CD4-positive, CD25-positive, alpha-beta regulatory T cell (primary cell): ENCODE results near the gene SLC9A9. TPM values are rescaled to one million over a fixed set of nuclear protein-coding genes. Genes with fewer than 3 reads are reported as not detected.
"Not testable (repeated sequence)": the region's sequence is repeated elsewhere in the genome, so short reads cannot be mapped to it uniquely, and the experiment has no call there.

Source experiments
- ATAC-seq, 2 donors: fragments of 150-1000 bp; cut with Tn5 transposase; one replicate each; pipeline ENCODE4 v1.10.0; 2021; ENCODE audit warnings: low read depth in 2 of 2, moderate number of reproducible peaks in 2 of 2, moderate library complexity in 1 of 2
- DNase-seq, 3 donors: peaks; one replicate each; pipeline versions ENCODE4 v3.0.0 to v3.0.0-alpha.2; 2012 to 2022; ENCODE audit warnings: mixed read lengths in 1 of 3
- H3K27ac ChIP-seq: one replicate; pipeline ENCODE4 v1.7.0; 2013; ENCODE audit warnings: mild to moderate bottlenecking, low read length; ENCODE audit not compliant: insufficient read depth, poor library complexity, severe bottlenecking
- H3K27me3 ChIP-seq: one replicate; pipeline ENCODE4 v1.7.0; 2013; ENCODE audit warnings: low read length; ENCODE audit not compliant: control insufficient read depth, insufficient read depth
- H3K36me3 ChIP-seq: one replicate; pipeline ENCODE4 v1.7.0; 2013; ENCODE audit warnings: mild to moderate bottlenecking, low read length, moderate library complexity; ENCODE audit not compliant: control insufficient read depth, insufficient read depth
- H3K4me1 ChIP-seq: 2 replicates; pipeline ENCODE4 v1.7.0; 2013; ENCODE audit warnings: mild to moderate bottlenecking, low read length; ENCODE audit not compliant: insufficient read depth, control insufficient read depth, poor library complexity, severe bottlenecking
- H3K4me3 ChIP-seq: one replicate; pipeline ENCODE4 v1.7.0; 2013; ENCODE audit warnings: low read depth, mild to moderate bottlenecking, low read length, moderate library complexity
- H3K9me3 ChIP-seq, 2 experiments: 1 replicate in 1 of 2; 2 replicates in 1 of 2; pipeline ENCODE4 v1.7.0; 2013; ENCODE audit warnings: low read length in 2 of 2, mild to moderate bottlenecking in 1 of 2, moderate library complexity in 1 of 2; ENCODE audit not compliant: control insufficient read depth in 2 of 2
- H3K27ac Mint-ChIP-seq, 3 donors: one replicate each; pipeline ENCODE4 v1.8.0; 2020 to 2022; ENCODE audit warnings: mild to moderate bottlenecking in 3 of 3, mixed read lengths in 3 of 3, moderate library complexity in 2 of 3
- H3K27me3 Mint-ChIP-seq: one replicate; pipeline ENCODE4 v1.8.0; 2022; ENCODE audit warnings: mild to moderate bottlenecking, mixed read lengths
- H3K36me3 Mint-ChIP-seq: one replicate; pipeline ENCODE4 v1.8.0; 2020; ENCODE audit warnings: mixed read lengths
- H3K4me1 Mint-ChIP-seq, 4 donors: one replicate each; pipeline ENCODE4 v1.8.0; 2020 to 2022; ENCODE audit warnings: mixed read lengths in 4 of 4, mild to moderate bottlenecking in 1 of 4
- H3K4me3 Mint-ChIP-seq, 4 donors: one replicate each; pipeline ENCODE4 v1.8.0; 2020 to 2022; ENCODE audit warnings: mild to moderate bottlenecking in 4 of 4, mixed read lengths in 4 of 4, moderate library complexity in 3 of 4
- H3K9me3 Mint-ChIP-seq, 7 donors: one replicate each; pipeline ENCODE4 v1.8.0; 2020 to 2022; ENCODE audit warnings: mixed read lengths in 7 of 7, mild to moderate bottlenecking in 3 of 7, moderate library complexity in 2 of 7
- polyA plus RNA-seq, 4 donors: library from polyadenylated mRNA; unstranded; fragments of 300-500 nt; fragmentation: Illumina TruSeq; gene quantifications; one replicate each; pipeline ENCODE4 v1.2.3, GENCODE V29; 2021
- total RNA-seq: library from RNA; stranded (reverse); gene quantifications from one replicate; pipeline ENCODE4 v1.2.3, GENCODE V29; 2022

The SLC9A9 gene
- total and polyA plus RNA-seq, 5 donors from 2014 or later = 31.7 to 49.3 (median 46.4) TPM

- Histone ChIP-seq H3K36me3 (no peaks in the 10 kb centered on the region), H3K4me1 (no peaks in the 10 kb centered on the region), H3K9me3 (no peaks in the 10 kb centered on the region), H3K27ac (no peak overlapping the region), H3K27me3 (no peaks in the 10 kb centered on the region), H3K4me3 (no peak overlapping the region)
- peak overlapping the region in 1 of 3 donors; percentile 16 for H3K27ac Mint-ChIP-seq
- peaks cover 7% of the 10 kb centered on the region for H3K36me3 Mint-ChIP-seq
- peaks cover 0 to 20% (median 3%) of the 10 kb centered on the region in 4 donors for H3K4me1 Mint-ChIP-seq
- no peak for DNase-seq
- H3K4me3 Mint-ChIP-seq = no peak overlapping the region
- peaks cover 0 to 4% (median 0%) of the 10 kb centered on the region in 7 donors for H3K9me3 Mint-ChIP-seq
- H3K27me3 Mint-ChIP-seq = no peaks in the 10 kb centered on the region
- ATAC-seq = no peak
Measured at GRCh38 chr3:143280984-143281383, 567.3 kb downstream of the SLC9A9 start.

GRCh38 chr3:143279567-143279966 is 568.7 kb downstream of the SLC9A9 start:
- peaks cover 0 to 20% (median 6%) of the 10 kb centered on the region in 4 donors for H3K4me1 Mint-ChIP-seq
- H3K27ac Mint-ChIP-seq, H3K4me3 Mint-ChIP-seq, H3K9me3 Mint-ChIP-seq, ATAC-seq, H3K36me3 ChIP-seq, H3K4me1 ChIP-seq, H3K27ac ChIP-seq, H3K9me3 ChIP-seq, H3K4me3 ChIP-seq, H3K27me3 Mint-ChIP-seq, H3K27me3 ChIP-seq, DNase-seq: not testable (repeated sequence)
- peaks cover 13% of the 10 kb centered on the region for H3K36me3 Mint-ChIP-seq

- Histone ChIP-seq H3K4me1 (no peaks in the 10 kb centered on the region), H3K27me3 (no peaks in the 10 kb centered on the region)
Measured at GRCh38 chr3:143278721-143279120, 569.5 kb downstream of the SLC9A9 start.

GRCh38 chr3:143277531-143277930 is 570.7 kb downstream of the SLC9A9 start:
- H3K4me1 ChIP-seq = no peaks in the 10 kb centered on the region
- no peaks in the 10 kb centered on the region for H3K27me3 Mint-ChIP-seq
- H3K27ac Mint-ChIP-seq = peak overlapping the region in 1 of 3 donors; percentile 31

More at GRCh38 chr3:143278721-143279120, 569.5 kb downstream of the SLC9A9 start:
- Histone ChIP-seq H3K9me3 (no peaks in the 10 kb centered on the region), H3K27ac (no peak overlapping the region), H3K36me3 (no peaks in the 10 kb centered on the region), H3K4me3 (no peak overlapping the region)
- DNase-seq = no peak
- peaks cover 0 to 20% (median 6%) of the 10 kb centered on the region in 4 donors for H3K4me1 Mint-ChIP-seq
- ATAC-seq = no peak
- no peak overlapping the region for H3K4me3 Mint-ChIP-seq
- H3K9me3 Mint-ChIP-seq = peaks cover 0 to 4% (median 0%) of the 10 kb centered on the region in 7 donors
- H3K27me3 Mint-ChIP-seq = no peaks in the 10 kb centered on the region
- no peak overlapping the region for H3K27ac Mint-ChIP-seq
- peaks cover 13% of the 10 kb centered on the region for H3K36me3 Mint-ChIP-seq

GRCh38 chr3:143276592-143276991 is 571.7 kb downstream of the SLC9A9 start:
- peaks cover 10% of the 10 kb centered on the region for H3K36me3 Mint-ChIP-seq
- H3K9me3 ChIP-seq = no peaks in the 10 kb centered on the region
- no peaks in the 10 kb centered on the region for H3K36me3 ChIP-seq
- ATAC-seq (no peak), DNase-seq (no peak)
- H3K27ac ChIP-seq = no peak overlapping the region
- H3K4me3 ChIP-seq = no peak overlapping the region
- peaks cover 0 to 2% (median 0%) of the 10 kb centered on the region in 7 donors for H3K9me3 Mint-ChIP-seq
- H3K27ac Mint-ChIP-seq = no peak overlapping the region
- H3K4me1 ChIP-seq = no peaks in the 10 kb centered on the region
- peaks cover 0 to 16% (median 6%) of the 10 kb centered on the region in 4 donors for H3K4me1 Mint-ChIP-seq
- no peaks in the 10 kb centered on the region for H3K27me3 ChIP-seq
- H3K4me3 Mint-ChIP-seq = no peak overlapping the region
- no peaks in the 10 kb centered on the region for H3K27me3 Mint-ChIP-seq

More at GRCh38 chr3:143277531-143277930, 570.7 kb downstream of the SLC9A9 start:
- H3K36me3 Mint-ChIP-seq = peaks cover 10% of the 10 kb centered on the region
- Histone ChIP-seq H3K4me3 (no peak overlapping the region), H3K27me3 (no peaks in the 10 kb centered on the region), H3K36me3 (no peaks in the 10 kb centered on the region), H3K9me3 (no peaks in the 10 kb centered on the region), H3K27ac (no peak overlapping the region)
- DNase-seq = no peak
- H3K9me3 Mint-ChIP-seq = peaks cover 0 to 4% (median 0%) of the 10 kb centered on the region in 7 donors
- peaks cover 0 to 20% (median 6%) of the 10 kb centered on the region in 4 donors for H3K4me1 Mint-ChIP-seq
- no peak overlapping the region for H3K4me3 Mint-ChIP-seq
- no peak for ATAC-seq

GRCh38 chr3:143273975-143274690 is 574.1 kb downstream of the SLC9A9 start:
- H3K4me3 ChIP-seq = no peak overlapping the region
- DNase-seq (no peak), ATAC-seq (no peak)
- peaks cover 7% of the 10 kb centered on the region for H3K36me3 Mint-ChIP-seq
- peaks cover 0 to 13% (median 6%) of the 10 kb centered on the region in 4 donors for H3K4me1 Mint-ChIP-seq
- no peaks in the 10 kb centered on the region for H3K36me3 ChIP-seq
- no peaks in the 10 kb centered on the region for H3K9me3 ChIP-seq
- H3K4me1 ChIP-seq = no peaks in the 10 kb centered on the region
- H3K27me3 Mint-ChIP-seq = no peaks in the 10 kb centered on the region
- H3K4me3 Mint-ChIP-seq = no peak overlapping the region
- H3K27ac ChIP-seq = no peak overlapping the region
- no peaks in the 10 kb centered on the region for H3K9me3 Mint-ChIP-seq
- H3K27ac Mint-ChIP-seq = no peak overlapping the region
- no peaks in the 10 kb centered on the region for H3K27me3 ChIP-seq

- H3K4me3 ChIP-seq = no peak overlapping the region
- Mint-ChIP-seq H3K4me3 (no peak overlapping the region), H3K9me3 (no peaks in the 10 kb centered on the region), H3K27me3 (no peaks in the 10 kb centered on the region), H3K27ac (no peak overlapping the region), H3K36me3 (peaks cover 21% of the 10 kb centered on the region), H3K4me1 (peaks cover 0 to 5% (median under 1%) of the 10 kb centered on the region in 4 donors)
- H3K4me1 ChIP-seq = no peaks in the 10 kb centered on the region
- no peaks in the 10 kb centered on the region for H3K27me3 ChIP-seq
- DNase-seq (no peak), ATAC-seq (no peak)
- H3K9me3 ChIP-seq = no peaks in the 10 kb centered on the region
- no peak overlapping the region for H3K27ac ChIP-seq
- peaks cover 4% of the 10 kb centered on the region for H3K36me3 ChIP-seq
Measured at GRCh38 chr3:143271136-143271535, 577.1 kb downstream of the SLC9A9 start.

- Histone ChIP-seq H3K36me3 (peaks cover 4% of the 10 kb centered on the region), H3K4me1 (no peaks in the 10 kb centered on the region), H3K9me3 (no peaks in the 10 kb centered on the region), H3K4me3 (no peak overlapping the region), H3K27ac (no peak overlapping the region), H3K27me3 (no peaks in the 10 kb centered on the region)
- Mint-ChIP-seq H3K4me1 (no peaks in the 10 kb centered on the region), H3K27ac (no peak overlapping the region), H3K36me3 (peaks cover 24% of the 10 kb centered on the region), H3K4me3 (no peak overlapping the region), H3K9me3 (no peaks in the 10 kb centered on the region), H3K27me3 (no peaks in the 10 kb centered on the region)
- DNase-seq (no peak), ATAC-seq (no peak)
Measured at GRCh38 chr3:143269741-143270140, 578.5 kb downstream of the SLC9A9 start.
